SK-N-SH treated with all-trans-retinoic acid at 6 μM for 48 hours (cell line): ENCODE measurements around the gene BRD1.

Source experiments
- ARNTL ChIP-seq: fragments of 450-650 bp; formaldehyde crosslinking; IDR thresholded peaks from 2 replicates; pipeline ENCODE4 v1.5.0; 2020; ENCODE audit warnings: low read depth, mild to moderate bottlenecking, moderate library complexity, borderline replicate concordance
- CSDC2 ChIP-seq: fragments of 250-450 bp; sonication (Bioruptor Pico); IDR thresholded peaks from 2 replicates; pipeline ENCODE4 v1.5.0; 2020; ENCODE audit warnings: mild to moderate bottlenecking, moderate library complexity
- PATZ1 ChIP-seq: fragments of 250-450 bp; sonication (Bioruptor Pico); IDR thresholded peaks from 2 replicates; pipeline ENCODE4 v1.8.0; 2020; ENCODE audit warnings: mild to moderate bottlenecking, moderate library complexity, borderline replicate concordance
- TCF4 ChIP-seq: fragments of 250-450 bp; sonication (Bioruptor Pico); IDR thresholded peaks from 2 replicates; pipeline ENCODE4 v1.8.0; 2021; ENCODE audit warnings: mild to moderate bottlenecking, moderate library complexity, borderline replicate concordance
- TF ChIP-seq, protein P1 (sequence below): fragments of 250-450 bp; sonication (Bioruptor Pico); IDR thresholded peaks from 2 replicates; pipeline ENCODE4 v1.5.0; 2020; ENCODE audit warnings: mild to moderate bottlenecking, moderate library complexity

DNA sequence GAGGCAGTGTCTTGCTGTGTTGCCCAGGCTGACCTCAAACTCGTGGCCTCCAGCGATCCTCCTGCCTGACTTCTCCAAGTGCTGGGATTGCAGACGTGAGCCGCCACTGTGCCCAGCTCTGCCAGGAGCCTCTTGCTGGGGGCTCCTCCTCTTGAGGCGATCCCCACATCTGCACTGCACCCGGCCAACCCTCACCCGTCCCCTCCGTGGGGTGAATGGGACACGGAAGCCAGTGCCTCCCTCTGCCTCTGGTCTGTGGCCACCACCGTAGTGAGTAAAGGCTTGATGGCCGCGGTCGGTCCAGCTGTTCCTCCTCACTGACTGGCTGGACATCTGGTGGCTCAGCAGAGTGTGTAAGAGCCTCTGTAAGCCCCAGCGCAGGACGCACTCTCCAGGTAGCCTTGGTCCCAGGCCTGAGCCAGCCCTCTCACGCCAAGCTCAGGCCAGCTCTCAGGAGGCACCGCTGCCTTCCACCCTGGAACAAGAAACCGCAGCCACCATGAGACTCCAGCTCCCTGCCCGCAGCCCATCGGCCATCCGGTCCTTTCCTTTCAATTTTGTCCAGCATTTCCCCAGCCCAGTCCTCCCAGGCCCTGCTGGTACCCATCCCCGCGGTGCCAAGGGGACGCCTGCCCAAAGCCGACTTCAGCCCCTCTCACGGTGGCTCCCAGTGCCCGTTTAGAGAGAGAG is 100.3 kb downstream of the BRD1 start:
- no peak for TF ChIP-seq ARNTL (CRISPR knock-in tag)
- TF ChIP-seq, protein P1, sequence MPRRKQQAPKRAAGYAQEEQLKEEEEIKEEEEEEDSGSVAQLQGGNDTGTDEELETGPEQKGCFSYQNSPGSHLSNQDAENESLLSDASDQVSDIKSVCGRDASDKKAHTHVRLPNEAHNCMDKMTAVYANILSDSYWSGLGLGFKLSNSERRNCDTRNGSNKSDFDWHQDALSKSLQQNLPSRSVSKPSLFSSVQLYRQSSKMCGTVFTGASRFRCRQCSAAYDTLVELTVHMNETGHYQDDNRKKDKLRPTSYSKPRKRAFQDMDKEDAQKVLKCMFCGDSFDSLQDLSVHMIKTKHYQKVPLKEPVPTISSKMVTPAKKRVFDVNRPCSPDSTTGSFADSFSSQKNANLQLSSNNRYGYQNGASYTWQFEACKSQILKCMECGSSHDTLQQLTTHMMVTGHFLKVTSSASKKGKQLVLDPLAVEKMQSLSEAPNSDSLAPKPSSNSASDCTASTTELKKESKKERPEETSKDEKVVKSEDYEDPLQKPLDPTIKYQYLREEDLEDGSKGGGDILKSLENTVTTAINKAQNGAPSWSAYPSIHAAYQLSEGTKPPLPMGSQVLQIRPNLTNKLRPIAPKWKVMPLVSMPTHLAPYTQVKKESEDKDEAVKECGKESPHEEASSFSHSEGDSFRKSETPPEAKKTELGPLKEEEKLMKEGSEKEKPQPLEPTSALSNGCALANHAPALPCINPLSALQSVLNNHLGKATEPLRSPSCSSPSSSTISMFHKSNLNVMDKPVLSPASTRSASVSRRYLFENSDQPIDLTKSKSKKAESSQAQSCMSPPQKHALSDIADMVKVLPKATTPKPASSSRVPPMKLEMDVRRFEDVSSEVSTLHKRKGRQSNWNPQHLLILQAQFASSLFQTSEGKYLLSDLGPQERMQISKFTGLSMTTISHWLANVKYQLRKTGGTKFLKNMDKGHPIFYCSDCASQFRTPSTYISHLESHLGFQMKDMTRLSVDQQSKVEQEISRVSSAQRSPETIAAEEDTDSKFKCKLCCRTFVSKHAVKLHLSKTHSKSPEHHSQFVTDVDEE (CRISPR knock-in tag) = no peak
- TF ChIP-seq CSDC2 (CRISPR knock-in tag) = no peak
- no peak for TF ChIP-seq TCF4 (CRISPR knock-in tag)
- TF ChIP-seq PATZ1 (CRISPR knock-in tag) = no peak
